ENCODE results near the gene MAG. TPM values are rescaled to one million over a fixed set of nuclear protein-coding genes. Genes with fewer than 3 reads are reported as not detected.

Gene MAG
- total RNA-seq, 1 experiment from 2014 or later = 0.46 TPM

GRCh38 chr19:35292421-35293362 is 731 bp downstream of the MAG start:
- Mint-ChIP-seq H3K27me3 (ENCODE audit: low read depth) (no peaks in the 10 kb centered on the region; the same call in 1 of the 2 replicates), H3K4me3 (no peak overlapping the region), H3K36me3 (no peaks in the 10 kb centered on the region), H3K27ac (peak overlapping the region; percentile 16; the same call in 1 of the 2 replicates), H3K4me1 (peaks cover 14% of the 10 kb centered on the region), H3K9me3 (no peaks in the 10 kb centered on the region)
- ATAC-seq (no peak), DNase-seq (ENCODE audit: low spot score) (no peak)
- CTCF ChIA-PET = no interaction called here
- POLR2A ChIA-PET = no interaction called here
- TF ChIP-seq NR3C1 (CRISPR knock-in tag; conservative IDR thresholded peaks at IDR 0.05; ENCODE audit: low read depth) = no peak
- no peak for TF ChIP-seq SMAD4 (CRISPR knock-in tag; IDR thresholded peaks at IDR 0.05)
- no peak for TF ChIP-seq JAZF1 (CRISPR knock-in tag; IDR thresholded peaks at IDR 0.05)

- DNase-seq (ENCODE audit: low spot score) = no peak
- H3K4me3 Mint-ChIP-seq = no peak overlapping the region
- POLR2A ChIA-PET = no interaction called here
Observed at GRCh38 chr19:35293363-35293739, 1.4 kb downstream of the MAG start.

More at GRCh38 chr19:35293363-35293739, 1.4 kb downstream of the MAG start:
- CTCF ChIA-PET = interaction anchor here (1.0 kb wide), 1 partner anchor 59 kb away, joined by 3 read pairs; no protein-coding TSS in a partner anchor
- Mint-ChIP-seq H3K9me3 (no peaks in the 10 kb centered on the region), H3K27me3 (ENCODE audit: low read depth) (no peaks in the 10 kb centered on the region; the same call in 1 of the 2 replicates), H3K4me1 (peaks cover 14% of the 10 kb centered on the region), H3K27ac (no peak overlapping the region), H3K36me3 (no peaks in the 10 kb centered on the region)
- TF ChIP-seq NFYB (CRISPR knock-in tag; conservative IDR thresholded peaks at IDR 0.05; ENCODE audit: low read depth) (no peak), ZNF425 (CRISPR knock-in tag; conservative IDR thresholded peaks at IDR 0.05) (no peak), NFE2L1 (CRISPR knock-in tag; IDR thresholded peaks at IDR 0.05) (no peak), MYBL2 (CRISPR knock-in tag; IDR thresholded peaks at IDR 0.05) (no peak), TEAD1 (CRISPR knock-in tag; IDR thresholded peaks at IDR 0.05) (no peak), FOXJ3 (CRISPR knock-in tag; IDR thresholded peaks at IDR 0.05; ENCODE audit: borderline replicate concordance) (no peak), ERG (CRISPR knock-in tag; IDR thresholded peaks at IDR 0.05) (no peak), MAX (CRISPR knock-in tag; IDR thresholded peaks at IDR 0.05) (no peak), MLX (CRISPR knock-in tag; IDR thresholded peaks at IDR 0.05) (no peak), USF2 (CRISPR knock-in tag; IDR thresholded peaks at IDR 0.05) (no peak), ZNF219 (CRISPR knock-in tag; IDR thresholded peaks at IDR 0.05; ENCODE audit: borderline replicate concordance) (no peak), ZBTB21 (CRISPR knock-in tag; IDR thresholded peaks at IDR 0.05; ENCODE audit: borderline replicate concordance) (no peak), HMGA2 (CRISPR knock-in tag; IDR thresholded peaks at IDR 0.05) (no peak), RORB (CRISPR knock-in tag; IDR thresholded peaks at IDR 0.05) (no peak), PRDM15 (CRISPR knock-in tag; IDR thresholded peaks at IDR 0.05) (no peak), E2F4 (CRISPR knock-in tag; IDR thresholded peaks at IDR 0.05; ENCODE audit: borderline replicate concordance, low read depth) (no peak), CDX4 (CRISPR knock-in tag; IDR thresholded peaks at IDR 0.05; ENCODE audit: borderline replicate concordance) (no peak)
- ATAC-seq = no peak
